Amniotic epithelial cell (primary cell): ENCODE measurements around the gene SALL4.
"Not testable (repeated sequence)": the region's sequence is repeated elsewhere in the genome, so short reads cannot be mapped to it uniquely, and the experiment has no call there.

Source experiments
- DNase-seq: peaks from one replicate; pipeline ENCODE4 v3.0.0-alpha.2; 2010; ENCODE audit warnings: low read depth

SALL4 gene

DNA sequence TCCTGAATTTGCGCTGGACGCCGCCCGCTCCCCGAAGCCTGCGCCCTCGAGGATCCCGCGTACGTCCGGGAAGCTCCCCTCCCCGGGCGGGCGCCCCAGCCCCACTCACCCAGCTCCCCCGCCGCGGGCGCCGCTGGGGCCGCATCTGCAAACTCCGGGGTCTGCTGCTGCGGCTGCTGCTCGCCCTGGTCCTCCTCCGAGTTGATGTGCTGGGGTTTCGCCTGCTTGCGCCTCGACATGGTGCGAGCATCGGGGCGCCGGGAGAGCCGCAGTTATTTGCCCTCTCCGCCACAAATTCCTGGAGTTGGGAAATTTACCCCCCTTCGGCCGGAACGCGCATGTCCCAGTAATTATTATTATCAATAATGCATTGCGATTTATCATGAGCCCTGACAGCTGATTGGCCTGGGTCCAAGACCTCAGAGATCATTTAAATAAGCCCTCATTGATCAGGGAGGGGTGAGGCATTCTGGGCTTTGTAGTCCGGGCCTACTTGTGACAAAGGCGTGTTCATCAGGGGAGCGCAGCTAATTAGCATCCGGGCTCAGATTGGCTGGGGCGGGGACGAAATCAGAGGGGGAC is at the start of gene SALL4:
Gene SALL4, minus strand, starts transcription at position 352 of the 582 bp plus-strand sequence. Its CDS starts 113 bp downstream, at position 239.
- DNase-seq = no peak

DNA sequence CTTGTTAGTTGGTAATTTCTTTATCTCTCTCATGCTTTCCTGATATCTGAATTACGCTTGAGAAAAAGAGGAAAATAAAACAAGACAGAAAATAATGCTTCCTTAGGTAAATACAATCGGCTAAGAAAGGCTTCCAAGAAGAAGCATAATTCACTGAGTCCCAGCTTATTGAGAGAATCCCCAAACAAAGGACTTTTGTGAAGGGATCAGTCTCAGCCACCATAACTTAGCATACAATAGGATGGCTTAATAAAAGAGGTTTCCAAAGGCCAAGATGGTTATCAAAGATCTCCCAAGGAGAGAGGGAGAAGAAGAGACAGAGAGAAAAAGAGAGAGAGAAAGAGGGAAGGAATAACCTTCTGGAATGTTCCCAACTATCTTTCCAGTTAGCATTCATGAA is 46.0 kb upstream of the SALL4 start:
- DNase-seq = no peak

DNA sequence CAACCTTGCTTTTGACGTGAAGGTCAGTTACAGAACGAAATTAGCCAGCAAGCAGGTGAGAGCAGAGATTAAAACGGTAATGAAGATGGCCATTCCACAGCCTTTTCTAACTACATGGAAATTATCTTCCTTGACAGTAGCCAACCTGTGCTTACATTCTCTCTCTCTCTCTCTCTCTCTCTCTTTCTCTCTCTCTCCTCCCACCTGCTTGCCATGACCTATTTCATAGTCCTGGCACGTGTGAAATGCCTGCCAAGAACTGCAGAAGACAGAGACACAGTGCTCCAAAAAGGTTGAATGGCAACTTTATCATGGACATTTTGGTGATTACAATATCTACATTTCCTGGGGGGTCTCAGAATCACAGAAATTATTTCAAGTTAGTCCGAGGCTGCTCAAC is 38.5 kb upstream of the SALL4 start:
- DNase-seq = no peak

DNA sequence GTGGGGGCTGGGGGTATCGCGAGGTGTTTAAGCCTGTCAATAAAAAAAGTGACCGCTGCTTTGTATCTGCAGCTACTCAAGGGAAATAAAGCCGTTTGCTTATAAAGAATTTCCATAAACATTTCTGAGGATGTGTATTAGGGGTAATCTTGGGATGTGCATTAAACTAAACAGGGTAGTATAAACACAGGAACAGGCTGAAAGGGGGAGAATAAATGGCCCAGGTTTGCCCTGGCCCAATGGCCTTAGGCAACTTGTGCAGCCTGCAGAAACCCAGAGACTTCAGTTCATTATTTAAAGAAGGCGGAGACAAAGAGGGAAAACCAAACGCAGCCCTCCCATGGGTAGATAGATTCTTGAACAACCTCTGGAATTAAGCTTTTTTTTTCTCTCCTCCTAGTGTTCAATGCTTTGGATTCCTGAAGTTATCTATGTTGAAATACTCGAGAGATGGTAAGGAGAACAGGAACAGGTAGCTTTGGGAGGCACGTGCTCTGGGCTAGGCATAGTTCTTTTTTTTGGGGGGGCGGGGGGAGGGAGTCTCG is 35.6 kb upstream of the SALL4 start:
- DNase-seq = no peak

DNA sequence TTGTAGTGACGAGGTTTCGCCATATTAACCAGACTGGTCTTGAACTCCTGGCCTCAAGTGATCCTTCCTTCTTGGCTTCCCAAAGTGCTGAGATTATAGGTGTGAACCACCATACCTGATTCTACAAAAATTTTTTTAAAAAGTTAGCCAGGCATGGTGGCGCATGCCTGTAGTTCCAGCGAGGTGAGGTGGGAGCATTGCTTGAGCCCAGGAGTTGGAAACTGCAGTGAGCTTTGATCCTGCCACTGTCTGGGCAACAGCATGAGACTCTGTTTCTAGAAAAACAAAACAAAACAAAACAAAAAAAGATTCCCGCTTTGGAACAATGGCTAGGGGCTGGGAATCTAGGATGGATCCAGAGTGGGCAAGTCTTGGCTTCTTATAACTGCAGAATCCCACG is 35.1 kb upstream of the SALL4 start:
- DNase-seq = no peak

DNA sequence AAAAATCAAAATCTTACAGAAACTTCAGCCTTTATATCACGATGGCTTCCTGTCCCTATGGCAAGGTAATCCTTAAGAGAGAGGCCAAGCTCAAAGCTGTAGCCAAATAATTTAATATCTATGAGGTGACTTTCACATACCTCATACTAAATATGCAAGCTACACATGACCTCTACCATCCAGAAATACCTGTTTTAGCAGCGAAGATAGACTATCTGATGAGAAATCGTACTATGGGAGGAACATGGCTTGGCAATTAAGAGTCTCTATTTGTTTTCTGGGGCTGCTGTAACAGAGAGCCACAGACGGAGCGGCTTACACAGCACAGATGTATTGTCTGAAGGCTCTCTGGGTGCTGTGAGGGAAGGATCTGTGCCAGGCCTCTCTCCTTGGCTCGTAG is 31.0 kb upstream of the SALL4 start:
- DNase-seq = no peak

DNA sequence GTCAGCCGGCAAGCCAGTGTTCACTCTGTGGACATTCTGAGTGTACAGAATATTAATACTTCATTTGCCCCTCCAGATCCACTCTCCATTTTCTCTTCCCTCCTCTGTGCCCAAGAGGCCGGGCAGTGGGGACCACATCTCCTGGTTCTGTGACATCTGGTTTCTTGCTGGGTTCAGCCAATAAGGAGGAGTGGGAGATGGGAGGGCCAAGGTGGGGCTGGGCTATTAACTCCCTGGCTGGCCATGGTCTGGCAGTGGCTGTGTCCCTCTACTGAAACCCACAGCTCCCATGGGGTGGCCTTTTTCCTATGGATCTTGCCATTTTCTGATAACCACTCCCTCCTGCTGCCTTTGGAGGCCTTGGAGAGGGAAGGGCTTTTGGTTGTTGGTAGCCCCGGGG is 30.0 kb upstream of the SALL4 start:
- DNase-seq = no peak

DNA sequence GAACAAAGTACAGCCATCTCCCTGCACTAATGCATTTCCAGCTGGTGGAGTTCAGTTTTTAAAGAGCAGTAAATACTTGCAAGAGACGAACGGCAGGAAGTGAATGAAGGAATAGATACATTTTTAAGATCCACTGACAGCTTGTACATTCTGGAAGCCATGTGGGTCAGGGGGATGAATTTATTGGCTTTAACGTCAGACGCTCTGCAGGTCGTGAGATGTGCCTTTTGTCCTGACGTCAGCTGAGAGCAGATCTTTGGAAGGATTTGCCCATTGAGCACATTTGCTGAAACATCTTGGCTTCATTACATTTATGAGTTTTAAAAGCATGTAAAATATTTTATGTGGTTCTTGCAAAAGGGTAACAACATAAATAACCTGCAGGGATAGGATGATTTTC is 29.5 kb upstream of the SALL4 start:
- peak; percentile 21 for DNase-seq

DNA sequence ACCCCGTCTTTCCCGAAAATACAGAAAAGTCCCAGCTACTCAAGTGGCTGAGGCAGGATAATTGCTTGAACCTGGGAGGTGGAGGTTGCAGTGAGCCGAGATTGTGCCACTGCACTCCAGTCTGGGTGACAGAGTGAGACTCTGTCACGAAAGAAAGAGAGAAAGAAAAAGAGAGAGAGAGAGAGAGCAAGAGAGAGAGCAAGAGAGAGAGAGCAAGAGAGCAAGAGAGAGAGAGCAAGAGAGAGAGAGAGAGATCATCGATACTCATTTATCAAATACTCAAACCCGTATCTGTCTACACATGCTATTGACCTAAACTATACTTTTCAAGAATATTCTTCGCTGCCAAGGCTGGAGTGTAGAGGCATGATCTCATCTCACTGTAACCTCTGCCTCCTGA is 28.2 kb upstream of the SALL4 start:
- no peak for DNase-seq

DNA sequence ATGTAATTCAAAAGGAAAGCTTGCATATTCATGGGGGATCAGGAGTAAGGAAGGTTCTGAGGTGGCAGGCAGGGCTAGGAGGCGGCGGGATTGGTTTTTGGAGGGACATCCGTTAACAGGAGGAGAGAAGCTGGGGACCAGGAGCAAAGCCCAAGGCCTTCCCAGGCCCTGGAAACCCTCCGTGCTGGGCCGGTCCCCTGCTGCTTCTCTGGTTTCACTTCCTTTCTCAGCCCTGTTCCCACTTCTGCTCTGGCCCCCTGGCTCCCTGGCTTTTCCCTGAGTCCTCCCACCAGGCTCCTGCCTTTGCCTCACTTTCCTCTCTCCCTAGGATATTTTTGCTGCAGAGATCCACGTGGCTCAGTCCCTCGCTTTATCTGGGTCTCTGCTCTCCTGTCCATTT is 26.4 kb upstream of the SALL4 start:
- DNase-seq = no peak

DNA sequence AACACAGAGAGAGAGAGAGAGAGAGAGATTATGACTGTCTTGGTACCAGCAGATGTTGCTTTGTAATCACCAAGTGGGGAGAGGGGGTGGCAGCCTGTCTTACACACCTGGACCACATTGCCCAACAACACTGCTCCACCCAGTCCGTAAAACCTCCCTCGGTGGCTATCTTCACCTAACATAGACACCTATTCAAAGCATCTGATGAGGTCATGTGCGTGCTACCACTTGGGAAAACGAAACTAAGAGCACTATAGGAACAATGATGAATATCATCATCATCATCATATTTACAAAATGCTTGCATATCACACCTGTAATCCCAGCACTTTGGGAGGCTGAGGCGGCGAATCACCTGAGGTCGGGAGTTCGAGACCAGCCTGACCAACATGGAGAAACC is 24.1 kb upstream of the SALL4 start:
- no peak for DNase-seq

DNA sequence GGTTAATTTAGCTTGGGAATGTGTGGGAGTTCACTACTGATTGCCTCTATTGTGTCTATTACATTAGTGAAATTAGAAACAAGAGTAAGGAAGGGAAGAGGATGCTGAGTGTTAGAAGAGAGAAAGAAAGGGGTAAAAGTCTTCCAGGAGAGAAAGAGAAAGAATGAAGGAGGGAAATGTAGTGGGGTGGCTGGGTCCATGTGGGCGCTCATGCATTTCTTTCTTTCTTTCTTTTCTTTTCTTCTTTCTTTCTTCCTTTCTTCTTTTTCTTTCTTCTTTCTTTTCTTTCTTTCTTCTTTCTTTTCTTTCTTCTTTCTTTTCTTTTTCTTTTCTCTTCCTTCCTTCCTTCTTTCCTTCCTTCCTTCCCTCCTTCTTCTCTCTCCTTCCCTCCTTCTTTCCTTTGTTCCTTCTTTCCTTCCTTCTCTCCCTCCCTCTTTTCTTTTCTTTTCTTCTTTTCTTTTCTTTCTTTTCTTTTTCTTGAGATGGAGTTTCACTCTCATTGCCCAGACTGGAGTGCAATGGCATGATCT is 16.2 kb upstream of the SALL4 start:
- no peak for DNase-seq

DNA sequence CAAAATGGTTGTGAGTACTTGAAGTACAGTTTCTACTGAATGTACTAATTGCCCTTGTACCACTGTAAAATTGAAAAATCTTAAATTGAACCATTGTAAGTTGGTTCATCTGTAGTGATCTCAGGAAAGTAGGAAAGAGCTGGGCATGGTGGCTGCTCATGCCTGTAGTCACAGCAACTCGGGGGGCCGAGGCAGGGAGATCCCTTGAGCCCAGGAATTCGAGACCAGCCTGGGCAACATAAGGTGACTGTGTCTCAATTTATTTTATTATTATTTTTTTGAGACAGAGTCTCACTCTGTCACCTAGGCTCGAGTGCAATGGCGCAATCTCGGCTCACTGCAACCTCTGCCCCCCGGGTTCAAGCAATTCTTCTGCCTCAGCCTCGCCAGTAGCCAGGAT is 14.5 kb upstream of the SALL4 start:
- not testable (repeated sequence) for DNase-seq

DNA sequence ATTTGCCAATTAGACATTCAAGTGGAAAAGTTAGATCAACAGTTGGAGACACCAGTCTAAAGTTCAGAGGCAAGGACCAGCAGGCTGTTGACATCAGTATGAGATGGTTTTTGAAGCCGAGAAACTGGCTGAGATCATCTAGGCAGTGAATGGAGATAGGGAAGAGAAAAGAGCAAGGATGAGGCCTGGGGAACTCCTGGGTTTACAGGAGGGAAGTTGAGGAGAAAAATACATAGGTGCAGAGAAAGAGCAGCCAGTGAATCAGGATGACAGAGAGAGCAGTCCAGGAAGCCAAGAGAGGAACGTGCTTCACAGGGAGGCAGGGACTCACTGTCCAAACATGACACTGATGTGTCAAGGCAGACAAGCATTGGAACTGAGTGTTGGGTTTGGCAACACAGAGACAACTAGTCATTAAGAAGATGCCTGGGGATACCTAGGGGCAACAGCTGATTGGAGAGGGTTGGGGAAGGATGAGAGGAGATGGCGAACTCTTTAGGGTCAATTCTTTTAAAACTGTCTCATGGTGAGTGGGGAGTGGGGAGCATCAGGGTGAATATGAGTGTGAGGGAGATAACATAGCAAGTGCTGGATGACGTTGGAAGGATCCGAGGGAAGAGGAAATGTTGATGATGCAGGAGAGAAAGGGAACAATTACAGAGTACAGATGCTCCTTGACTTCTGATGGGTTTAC is 13.2 kb upstream of the SALL4 start:
- no peak for DNase-seq

DNA sequence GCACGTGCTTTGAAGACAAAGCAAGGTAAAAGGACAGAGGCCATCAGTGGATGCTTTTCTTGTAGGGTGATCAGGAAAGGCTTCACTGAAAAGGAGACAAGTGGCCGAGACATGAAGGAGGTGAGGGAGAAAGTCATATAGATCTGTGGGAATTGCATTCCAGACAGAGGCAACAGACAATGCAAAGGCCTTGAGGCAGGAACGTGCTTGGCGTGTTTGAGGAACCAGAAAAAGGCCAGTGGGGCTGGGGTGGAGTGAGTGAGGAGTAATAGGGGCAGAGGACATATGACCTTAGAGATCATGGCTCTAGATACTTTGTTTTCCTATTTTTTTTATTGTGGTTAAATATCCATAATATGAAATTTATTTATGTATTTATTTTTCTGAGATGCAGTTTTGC is 10.5 kb upstream of the SALL4 start:
- DNase-seq = no peak

DNA sequence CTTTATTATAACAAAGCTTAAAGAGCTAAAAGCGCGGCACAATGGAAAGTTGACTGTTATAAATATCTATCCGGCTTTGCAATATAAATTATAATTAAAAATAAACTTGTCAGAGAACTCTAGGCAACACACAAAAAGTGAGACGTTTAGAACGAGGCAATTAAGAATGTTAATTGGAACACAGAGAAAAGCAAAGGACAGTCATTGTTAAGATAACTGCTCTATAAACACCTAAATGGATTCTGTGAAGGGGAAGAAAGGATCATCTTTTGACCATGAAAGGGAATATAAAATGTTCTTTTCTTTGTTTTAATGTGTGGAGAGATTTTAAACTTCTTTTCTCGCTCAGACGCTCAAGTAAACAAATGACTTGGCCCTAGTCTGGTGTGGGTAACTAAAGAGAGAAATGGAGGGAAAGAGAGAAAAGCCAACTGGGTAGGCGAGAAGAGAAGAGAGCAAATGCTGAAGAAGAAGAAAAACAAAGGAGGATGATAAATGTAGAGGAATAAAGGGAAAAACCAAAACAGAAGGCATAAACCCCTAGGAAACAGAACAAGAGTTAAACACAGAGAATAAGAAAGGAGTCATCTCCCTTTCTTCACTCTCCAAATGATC is 9.3 kb upstream of the SALL4 start:
- no peak for DNase-seq

DNA sequence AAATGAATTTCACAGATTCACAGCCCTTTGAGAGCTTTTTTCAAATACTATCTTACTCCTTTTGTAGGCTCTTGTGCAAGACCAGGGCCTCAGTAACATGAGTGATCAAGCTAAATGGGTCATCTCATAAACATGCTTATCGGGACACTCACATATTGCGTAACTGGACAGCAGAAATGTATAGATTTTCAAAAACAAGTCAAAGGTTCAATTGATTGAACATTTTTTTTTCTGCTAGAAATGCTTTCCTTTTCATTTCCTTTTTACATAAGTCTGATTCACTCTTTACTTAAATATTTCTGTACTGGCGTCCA is 8.7 kb upstream of the SALL4 start:
- peak; percentile 89 for DNase-seq

DNA sequence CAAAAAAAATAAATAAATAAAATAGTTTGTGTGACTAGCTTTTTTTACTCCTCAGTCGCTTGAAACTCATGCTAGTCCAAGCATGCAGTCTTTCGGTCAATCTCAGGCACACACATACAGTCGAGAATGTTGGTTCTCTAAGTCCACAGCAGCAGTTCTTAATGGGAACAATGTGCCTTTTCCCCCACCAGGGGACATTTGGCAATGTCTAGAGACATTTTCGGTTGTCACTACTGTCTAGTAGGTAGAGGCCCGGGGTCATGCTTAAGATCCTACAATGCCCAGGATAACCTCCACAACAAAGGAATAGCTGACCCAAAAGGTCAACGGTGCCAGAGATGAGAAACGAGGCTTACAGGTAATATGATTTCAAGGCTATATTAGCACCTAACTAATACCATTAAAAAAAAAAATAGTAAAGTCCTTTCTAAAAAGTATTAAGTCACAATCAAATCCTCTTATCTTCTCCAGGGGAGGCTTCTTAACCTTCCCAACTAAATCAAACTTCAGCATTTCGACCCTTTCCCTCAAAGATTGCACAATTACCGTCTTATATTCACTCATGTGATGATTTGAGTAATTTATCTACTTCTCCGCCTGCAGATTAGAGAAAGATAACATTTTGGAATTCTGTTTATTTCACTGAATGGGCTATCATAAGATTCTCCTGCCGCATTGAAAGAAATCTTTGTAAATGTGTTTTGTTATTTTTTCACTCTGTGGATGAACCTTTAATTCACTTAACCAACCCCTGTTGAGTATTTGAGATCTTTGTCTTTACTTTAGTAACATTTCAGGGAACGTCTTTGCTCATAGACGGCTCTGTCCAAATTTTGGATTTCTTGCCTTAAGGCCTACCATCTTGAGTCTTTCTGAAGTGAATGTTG is 8.1 kb upstream of the SALL4 start:
- DNase-seq = peak; percentile 58

DNA sequence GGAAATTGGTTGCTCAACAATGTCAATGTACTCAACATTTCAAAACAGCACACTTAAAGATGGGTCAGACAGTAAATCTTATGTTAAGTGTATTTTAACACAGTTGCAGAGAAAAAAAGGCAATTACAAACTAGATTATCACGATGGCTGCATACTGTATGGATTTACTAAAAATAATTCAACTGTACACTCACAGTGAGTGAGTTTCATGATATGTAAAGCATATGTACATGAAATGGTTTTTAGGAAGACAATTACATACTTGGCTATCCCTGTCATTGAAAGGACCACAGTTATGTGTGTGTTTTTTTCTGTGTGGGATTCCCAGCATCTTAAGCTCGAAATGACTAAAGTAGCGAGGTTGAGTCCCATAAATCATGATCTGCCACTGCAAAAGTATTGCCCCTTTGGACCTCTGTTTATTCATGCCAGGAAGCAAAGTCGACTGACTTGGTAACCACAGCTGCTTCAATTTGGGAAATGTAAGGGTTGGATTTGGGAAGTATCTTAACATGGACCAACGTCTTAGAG is 5.5 kb upstream of the SALL4 start:
- DNase-seq = peak; percentile 57

DNA sequence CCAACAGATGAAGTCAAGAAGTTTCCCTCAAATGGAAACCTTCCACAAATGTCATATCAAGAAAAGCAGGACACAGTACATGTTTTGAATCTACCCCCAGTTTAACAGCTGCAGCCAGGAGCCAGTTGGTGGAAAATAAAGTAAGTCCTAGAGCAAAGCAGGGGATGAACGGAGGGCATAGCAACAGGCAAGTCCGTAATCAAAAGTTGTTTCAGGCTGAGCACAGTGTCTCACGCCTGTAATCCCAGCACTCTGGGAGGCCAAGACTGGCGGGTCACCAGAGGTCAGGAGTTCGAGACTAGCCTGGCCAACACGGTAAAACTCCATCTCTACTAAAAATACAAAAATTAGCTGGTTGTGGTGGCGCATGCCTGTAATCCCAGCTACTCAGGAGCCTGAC is 2.4 kb upstream of the SALL4 start:
- DNase-seq = no peak

DNA sequence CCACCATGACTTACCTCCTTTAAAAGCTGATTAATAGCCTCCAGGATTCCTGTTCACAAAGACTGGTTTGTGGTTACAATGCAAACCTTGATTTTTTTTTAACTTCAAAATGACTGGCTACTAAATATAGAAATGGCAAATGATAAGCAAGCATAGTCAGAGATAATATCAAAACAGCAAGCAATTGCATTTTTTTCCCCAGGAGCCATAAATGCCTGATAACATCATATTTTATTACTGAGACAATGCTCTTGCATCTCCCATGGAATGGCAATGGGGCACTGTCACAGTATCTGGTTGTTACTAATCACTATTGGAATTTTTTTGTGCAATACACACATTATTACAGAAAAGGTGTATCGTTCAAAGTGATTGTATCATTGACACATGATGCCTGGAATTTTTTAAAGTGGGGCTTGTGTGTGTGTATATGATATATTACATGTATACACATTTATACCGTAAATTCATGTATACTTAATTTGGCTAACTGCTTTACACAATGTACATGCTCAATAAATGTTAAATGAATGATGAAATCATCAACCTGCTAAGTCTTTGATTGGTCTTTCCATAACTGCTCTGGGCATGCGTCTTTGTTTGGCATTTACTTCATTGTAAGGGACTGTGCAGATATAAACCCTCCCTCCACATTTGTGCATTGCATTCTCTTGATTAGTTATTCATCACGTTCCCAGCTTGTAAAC is 980 bp upstream of the SALL4 start:
- DNase-seq = no peak

DNA sequence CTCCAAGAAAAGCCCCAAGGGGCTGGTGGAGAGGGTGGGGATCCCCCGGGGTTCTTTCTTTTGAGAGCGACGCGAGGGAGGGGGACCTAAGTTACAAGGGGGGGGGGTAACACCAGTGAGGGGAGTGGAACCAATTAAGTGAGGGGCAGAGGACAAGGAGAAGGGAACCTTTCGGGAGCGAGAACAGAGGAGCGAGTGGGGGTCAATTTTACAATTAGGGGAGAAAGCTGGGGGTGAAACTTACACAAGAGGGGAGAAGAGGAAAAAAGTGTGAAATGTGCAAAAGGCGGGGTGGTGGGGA is 548 bp downstream of the SALL4 start:
- DNase-seq = no peak
